ENCODE data around the gene CWF19L2. TPM values are rescaled to one million over a fixed set of nuclear protein-coding genes. Genes with fewer than 3 reads are reported as not detected.
"Not testable (repeated sequence)": the region's sequence is repeated elsewhere in the genome, so short reads cannot be mapped to it uniquely, and the experiment has no call there.

Gene CWF19L2
- total RNA-seq = 10 to 100 TPM; 11.8 to 18.5 (median 16.4) TPM

DNA sequence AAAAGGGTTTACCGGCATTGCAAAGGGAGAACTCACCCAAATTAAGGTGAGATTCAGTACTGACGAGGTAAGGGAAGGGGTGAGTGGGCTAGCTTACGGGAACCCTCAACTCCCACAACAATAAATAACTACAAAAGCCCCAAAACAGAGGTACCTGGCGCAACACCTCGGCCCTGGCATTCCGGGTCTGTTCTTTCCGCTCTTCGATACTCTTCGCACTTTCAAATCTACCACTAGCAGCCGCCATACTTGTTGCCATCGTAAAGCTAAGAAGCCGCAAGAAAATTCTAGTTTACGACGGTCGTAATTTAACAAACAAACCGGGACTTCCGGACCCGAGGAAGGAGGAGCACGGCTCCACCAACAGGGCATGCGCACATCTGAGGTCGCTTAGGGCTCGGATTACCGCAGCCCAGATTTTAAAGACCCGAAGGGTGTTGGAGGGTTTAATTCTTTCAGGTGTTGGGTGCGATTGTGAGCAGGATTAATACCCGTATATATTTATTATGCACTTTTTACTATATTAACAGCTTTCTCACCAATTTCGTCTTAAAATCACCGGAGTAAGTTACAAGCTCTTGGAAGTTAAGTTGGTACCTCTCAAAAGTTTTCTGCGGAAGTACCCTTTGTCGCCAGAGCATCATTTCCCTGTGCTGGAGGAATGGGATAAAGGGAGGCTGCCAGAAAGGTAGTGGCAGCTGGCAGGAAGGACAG lies at the start of gene CWF19L2:
TSS of gene CWF19L2 (minus strand) at position 268 of the 714 bp plus-strand sequence. CDS start at position 259, 9 bp downstream.
- TF ChIP-seq POLR2A (IDR thresholded peaks at IDR 0.05) = no peak
- TF ChIP-seq, protein P1, sequence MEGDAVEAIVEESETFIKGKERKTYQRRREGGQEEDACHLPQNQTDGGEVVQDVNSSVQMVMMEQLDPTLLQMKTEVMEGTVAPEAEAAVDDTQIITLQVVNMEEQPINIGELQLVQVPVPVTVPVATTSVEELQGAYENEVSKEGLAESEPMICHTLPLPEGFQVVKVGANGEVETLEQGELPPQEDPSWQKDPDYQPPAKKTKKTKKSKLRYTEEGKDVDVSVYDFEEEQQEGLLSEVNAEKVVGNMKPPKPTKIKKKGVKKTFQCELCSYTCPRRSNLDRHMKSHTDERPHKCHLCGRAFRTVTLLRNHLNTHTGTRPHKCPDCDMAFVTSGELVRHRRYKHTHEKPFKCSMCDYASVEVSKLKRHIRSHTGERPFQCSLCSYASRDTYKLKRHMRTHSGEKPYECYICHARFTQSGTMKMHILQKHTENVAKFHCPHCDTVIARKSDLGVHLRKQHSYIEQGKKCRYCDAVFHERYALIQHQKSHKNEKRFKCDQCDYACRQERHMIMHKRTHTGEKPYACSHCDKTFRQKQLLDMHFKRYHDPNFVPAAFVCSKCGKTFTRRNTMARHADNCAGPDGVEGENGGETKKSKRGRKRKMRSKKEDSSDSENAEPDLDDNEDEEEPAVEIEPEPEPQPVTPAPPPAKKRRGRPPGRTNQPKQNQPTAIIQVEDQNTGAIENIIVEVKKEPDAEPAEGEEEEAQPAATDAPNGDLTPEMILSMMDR (IDR thresholded peaks at IDR 0.05) = no peak
- H3K4me3 ChIP-seq (ENCODE audit: low read depth, poor library complexity, severe bottlenecking) = peak within 1 kb of the TSS; percentile 53
- intact Hi-C loops (cut with DNase I; ENCODE audit: low total_unique reads) = no loop called here
- WGBS, 2 donors = 0 to 1% methylated on average over 30 of the region's 30 CpGs
- DNase-seq (ENCODE audit: low spot score in 2 of 2) = peak; percentile 87 to 96

DNA sequence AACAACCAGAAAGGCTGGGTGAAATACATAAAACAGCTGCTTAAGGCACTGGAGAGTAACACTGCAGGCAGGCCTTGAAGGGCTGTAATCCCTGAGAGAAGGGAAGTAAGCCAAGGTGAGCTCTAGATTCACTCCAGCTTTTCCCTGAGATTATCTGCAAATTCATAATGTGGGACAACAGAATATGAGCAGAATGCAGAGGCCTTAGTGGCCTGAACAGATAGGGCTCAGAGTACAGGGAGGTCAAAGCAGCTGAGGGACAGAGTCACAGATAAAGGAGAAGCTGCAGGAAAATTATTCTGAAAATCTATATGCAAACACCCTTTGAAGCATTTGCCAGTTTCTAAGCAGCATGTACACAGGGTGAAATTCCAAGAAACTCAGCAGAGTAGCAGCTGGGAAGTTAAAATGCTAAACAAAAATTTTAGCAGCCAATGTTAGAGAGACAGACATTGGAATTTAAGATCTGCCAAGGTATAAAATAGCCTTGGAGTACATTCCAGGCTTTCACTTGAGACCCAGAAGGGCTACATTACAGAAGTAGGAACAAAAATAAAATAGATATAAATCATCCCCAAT lies 48.1 kb upstream of the CWF19L2 start:
- no peak overlapping the region for H3K4me3 ChIP-seq (ENCODE audit: low read depth, poor library complexity, severe bottlenecking)
- DNase-seq (ENCODE audit: low spot score in 2 of 2) = no peak
- TF ChIP-seq POLR2A (IDR thresholded peaks at IDR 0.05) = no peak
- TF ChIP-seq, protein P1 (IDR thresholded peaks at IDR 0.05) = no peak
- intact Hi-C loops (cut with DNase I; ENCODE audit: low total_unique reads) = no loop called here

DNA sequence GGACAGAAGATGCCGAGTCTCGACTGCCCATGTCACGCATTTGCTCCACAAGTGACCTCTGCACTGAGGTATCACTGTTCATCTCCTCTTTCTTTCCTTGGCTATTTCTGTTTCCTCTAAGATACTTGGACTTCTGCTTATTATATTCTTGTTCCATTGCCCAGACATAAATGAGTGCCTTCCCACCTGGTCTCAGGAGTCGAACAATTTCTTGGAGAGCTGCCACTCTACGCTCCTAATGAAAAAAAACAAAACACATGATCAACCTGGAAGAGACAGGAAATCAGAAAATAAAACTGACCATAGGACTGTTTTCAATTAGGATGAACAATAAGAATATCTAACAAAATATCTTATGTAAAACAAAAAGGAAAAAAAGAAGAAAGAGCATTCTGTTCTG lies 47.4 kb upstream of the CWF19L2 start:
- intact Hi-C loops (cut with DNase I; ENCODE audit: low total_unique reads) = no loop called here
- 85 to 89% methylated on average over 5 of the region's 5 CpGs for WGBS, 2 donors
- TF ChIP-seq, protein P1 (IDR thresholded peaks at IDR 0.05) = no peak
- TF ChIP-seq POLR2A (IDR thresholded peaks at IDR 0.05) = no peak
- DNase-seq (ENCODE audit: low spot score in 2 of 2) = no peak
- H3K4me3 ChIP-seq (ENCODE audit: low read depth, poor library complexity, severe bottlenecking) = no peak overlapping the region

GRCh38 chr11:107501713-107502112 lies 44.1 kb upstream of the CWF19L2 start:
- intact Hi-C loops (cut with DNase I; ENCODE audit: low total_unique reads) = no loop called here
- DNase-seq (ENCODE audit: low spot score in 2 of 2) = no peak
- TF ChIP-seq POLR2A (IDR thresholded peaks at IDR 0.05) = no peak
- 93 to 95% methylated on average over 1 of the region's 1 CpG for WGBS, 2 donors
- H3K4me3 ChIP-seq (ENCODE audit: low read depth, poor library complexity, severe bottlenecking) = no peak overlapping the region

DNA sequence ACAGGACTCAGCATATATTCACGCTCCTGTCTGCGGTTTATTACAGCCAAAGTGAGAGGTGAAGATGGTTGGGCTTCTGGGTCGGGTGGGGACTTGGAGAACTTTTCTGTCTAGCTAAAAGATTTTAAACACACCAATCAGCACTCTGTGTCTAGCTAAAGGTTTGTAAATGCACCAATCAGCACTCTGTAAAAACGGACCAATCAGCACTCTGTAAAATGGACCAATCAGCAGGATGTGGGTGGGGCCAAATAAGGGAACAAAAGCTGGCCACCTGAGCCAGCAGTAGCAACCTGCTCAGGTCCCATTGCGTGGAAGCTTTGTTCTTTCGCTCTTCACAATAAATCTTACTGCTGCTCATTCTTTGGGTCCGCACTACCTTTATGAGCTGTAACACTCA lies 39.7 kb upstream of the CWF19L2 start:
- intact Hi-C loops (cut with DNase I; ENCODE audit: low total_unique reads); H3K4me3 ChIP-seq (ENCODE audit: low read depth, poor library complexity, severe bottlenecking); DNase-seq (ENCODE audit: low spot score in 2 of 2): not testable (repeated sequence)
- WGBS, 2 donors = 97% methylated on average over 7 of the region's 7 CpGs

GRCh38 chr11:107496011-107496410 lies 38.4 kb upstream of the CWF19L2 start:
- 54 to 55% methylated on average over 4 of the region's 4 CpGs for WGBS, 2 donors
- DNase-seq (ENCODE audit: low spot score in 2 of 2) = no peak
- intact Hi-C loops (cut with DNase I; ENCODE audit: low total_unique reads) = no loop called here
- TF ChIP-seq, protein P1 (IDR thresholded peaks at IDR 0.05) = no peak
- no peak for TF ChIP-seq POLR2A (IDR thresholded peaks at IDR 0.05)
- no peak overlapping the region for H3K4me3 ChIP-seq (ENCODE audit: low read depth, poor library complexity, severe bottlenecking)

DNA sequence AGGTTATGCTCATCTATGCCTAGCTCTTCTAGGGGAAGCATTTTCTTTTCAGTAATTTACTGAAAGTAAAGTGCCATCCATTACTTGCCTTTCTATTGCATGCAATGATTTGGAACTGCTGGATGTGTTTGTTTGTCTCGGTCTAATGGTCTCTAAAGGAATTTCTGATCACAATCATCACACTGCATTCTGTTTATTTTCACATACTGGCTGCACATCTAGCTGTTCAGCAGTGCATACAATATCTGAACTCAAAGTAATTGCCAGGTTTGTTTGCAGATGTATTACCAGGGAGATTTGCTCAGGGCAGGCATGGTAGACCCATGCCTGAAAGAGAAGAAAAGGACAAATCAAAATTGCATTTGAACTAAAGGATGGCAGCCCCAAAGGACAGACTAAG lies 36.4 kb upstream of the CWF19L2 start:
- WGBS, 2 donors = 91 to 93% methylated on average over 1 of the region's 1 CpG
- H3K4me3 ChIP-seq (ENCODE audit: low read depth, poor library complexity, severe bottlenecking) = no peak overlapping the region
- no peak for DNase-seq (ENCODE audit: low spot score in 2 of 2)
- TF ChIP-seq POLR2A (IDR thresholded peaks at IDR 0.05) = no peak
- TF ChIP-seq, protein P1 (IDR thresholded peaks at IDR 0.05) = no peak
- intact Hi-C loops (cut with DNase I; ENCODE audit: low total_unique reads) = no loop called here
